NCI-H1105 (cell line): Measurements from ENCODE around the gene RGL1.

ENCODE experiments used
- DNase-seq: peaks from one replicate; lab custom pipeline; 2025; lab: John Stamatoyannopoulos, UW

Gene RGL1

GRCh38 chr1:183821889-183822611 is 17.1 kb downstream of the RGL1 start:
- DNase-seq, result no peak

- DNase-seq, result no peak
These were observed 19.4 kb downstream of the RGL1 start for GRCh38 chr1:183824291-183824690.

GRCh38 chr1:183827801-183828200 is 22.9 kb downstream of the RGL1 start:
- no peak for DNase-seq

DNA sequence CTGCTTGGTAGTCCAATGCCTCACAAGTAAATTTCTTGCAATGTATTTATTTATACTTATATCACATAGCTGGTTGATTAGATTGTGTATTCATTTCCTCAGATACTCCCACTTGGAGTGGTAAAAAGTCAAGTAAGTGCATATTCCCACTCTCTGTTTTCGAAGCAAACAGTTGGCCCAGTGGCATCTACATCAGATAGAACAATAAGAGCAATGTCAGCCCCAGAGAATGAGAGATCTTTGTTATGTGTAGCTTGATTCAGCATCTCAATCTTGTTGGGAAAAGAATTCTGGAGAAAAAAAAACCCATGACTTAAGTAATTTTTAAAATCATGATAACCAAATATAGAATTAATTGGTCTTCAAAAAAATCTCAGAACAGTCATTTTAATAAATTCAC is 25.5 kb downstream of the RGL1 start:
- no peak for DNase-seq

GRCh38 chr1:183831311-183831710 is 26.4 kb downstream of the RGL1 start:
- no peak for DNase-seq

DNA sequence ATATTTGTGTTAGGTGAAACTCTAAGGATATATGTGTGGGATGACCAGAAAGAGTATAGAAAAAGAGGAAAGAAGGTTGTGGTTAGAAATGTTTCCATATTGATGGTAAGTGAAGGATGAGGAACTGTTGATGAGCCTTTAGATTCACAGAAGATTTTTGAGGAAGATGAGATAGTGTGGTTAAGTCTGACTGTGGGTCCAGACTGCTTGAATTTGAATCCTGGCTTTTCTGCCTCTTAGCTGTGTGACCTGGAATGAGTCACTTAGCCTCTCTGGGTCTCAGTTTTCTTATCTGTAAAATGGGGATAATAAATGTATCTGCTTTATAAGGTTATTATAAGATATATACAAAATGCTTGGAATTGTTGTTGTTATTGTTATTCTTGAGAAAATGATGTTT is 27.5 kb downstream of the RGL1 start:
- DNase-seq, result no peak

DNA sequence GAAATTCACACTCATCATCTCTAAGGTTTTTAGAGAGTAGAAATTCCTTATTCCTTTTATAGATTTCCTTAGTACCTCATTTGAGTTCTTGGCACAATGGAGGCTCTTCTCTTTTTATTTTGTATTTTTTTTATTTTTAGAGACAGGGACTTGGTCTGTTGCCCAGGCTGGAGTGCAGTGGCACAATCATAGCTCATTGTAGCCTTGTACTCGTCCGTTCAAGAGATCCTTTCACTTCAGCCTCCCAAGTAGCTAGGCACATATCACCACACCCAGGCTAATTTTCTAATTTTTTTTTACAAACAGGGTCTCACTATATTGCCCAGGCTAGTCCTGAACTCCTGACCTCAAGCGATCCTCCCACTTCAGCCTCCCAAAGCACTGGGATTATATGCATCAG is 29.6 kb downstream of the RGL1 start:
- DNase-seq, result no peak

- no peak for DNase-seq
These were observed 31.7 kb downstream of the RGL1 start for GRCh38 chr1:183836598-183836997.

DNA sequence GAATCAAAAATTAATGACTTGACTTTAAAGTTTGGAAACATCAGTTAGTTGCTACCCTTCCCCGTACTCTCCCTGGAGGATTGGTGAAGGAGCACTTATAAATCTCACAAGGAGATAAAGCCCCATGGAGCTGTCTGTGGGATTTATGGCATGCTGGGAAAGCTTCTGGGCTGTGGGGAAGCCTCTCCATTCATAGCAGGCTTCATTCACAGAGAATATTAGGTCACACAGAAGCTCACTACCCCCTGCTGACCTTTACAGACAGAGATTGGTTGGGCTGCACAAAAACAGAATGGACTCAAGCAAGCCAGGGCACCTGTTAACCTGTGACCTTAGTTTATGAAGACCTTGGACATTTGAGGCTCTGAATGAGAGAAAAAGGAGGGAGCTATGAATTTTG is 32.1 kb downstream of the RGL1 start:
- no peak for DNase-seq

DNA sequence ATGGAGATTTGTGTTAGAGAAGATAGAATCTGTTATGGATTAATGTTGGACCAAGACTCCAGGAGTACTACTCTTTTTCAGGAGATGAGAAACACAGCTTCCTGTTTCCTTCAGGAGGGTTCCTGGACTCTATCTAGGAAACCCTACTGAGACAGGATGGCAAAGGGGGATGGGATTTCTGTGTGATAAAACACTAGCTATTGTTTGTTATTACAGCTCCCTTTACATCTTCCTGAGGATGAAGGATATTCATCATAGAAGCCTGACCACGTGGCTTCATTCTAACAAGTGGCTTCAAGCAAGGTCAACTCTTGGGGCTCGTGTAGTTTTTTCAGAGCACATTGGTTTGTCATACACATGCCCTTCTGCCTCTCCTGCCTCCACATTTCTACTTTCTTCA is 33.3 kb downstream of the RGL1 start:
- DNase-seq, result no peak

DNA sequence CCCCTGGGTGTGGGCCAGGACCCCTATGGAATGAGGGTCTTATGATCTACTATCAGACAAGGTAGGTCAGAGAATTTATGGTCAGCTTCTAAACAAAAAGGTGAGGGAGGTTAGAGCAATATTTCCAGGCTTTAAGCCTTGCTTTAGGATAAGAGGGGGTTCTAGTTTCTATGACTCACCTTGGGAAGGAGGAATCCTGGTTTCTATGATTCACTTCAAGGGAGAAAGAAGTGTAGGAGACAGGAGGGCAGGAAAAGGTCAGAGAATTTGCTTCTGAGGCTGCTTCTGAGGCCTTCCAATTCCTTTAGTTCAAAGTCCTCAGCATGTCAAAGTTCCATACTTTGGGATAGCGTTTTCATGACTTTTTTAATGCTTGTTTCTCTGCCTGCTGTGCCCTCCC is 35.2 kb downstream of the RGL1 start:
- no peak for DNase-seq

- DNase-seq, result no peak
These were observed 36.6 kb downstream of the RGL1 start for GRCh38 chr1:183841550-183841949.

DNA sequence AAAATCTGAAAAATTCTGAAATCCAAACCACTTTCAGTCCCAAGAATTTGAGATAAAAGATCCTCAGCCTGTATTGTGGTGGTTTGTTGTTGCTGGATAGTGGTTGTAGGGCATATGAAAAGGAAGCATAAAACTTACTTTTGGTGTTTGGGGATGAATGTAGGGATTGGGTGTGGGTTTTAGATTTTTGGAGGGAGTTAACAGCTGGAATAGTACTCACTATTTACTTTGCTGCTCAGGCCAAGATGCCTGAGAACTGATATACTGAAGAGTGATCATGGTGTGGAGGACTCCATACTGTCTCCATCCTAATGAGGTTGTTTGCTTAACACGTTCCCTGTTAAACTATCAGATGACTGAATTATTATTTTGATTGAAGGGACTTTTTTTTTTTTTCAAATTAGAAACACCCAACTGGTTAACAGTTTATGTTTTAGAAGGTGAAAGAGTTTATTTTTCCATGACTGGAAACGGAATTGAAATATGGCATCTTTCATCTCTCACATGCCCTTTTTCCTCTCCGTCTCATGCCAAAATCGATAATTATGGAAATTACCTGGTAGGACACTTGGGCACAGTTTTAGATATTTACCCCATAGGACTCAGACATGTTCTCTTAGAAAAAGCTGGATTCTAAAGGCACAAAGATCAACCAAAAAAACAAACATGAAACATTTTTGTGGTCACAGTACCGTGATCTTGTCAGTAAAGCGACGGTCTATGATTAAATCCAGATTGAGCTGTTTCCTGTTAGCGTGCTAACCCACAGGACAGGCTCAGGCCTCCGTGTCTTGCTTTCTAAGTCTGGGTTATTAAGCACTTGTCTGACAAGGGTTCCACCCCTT is 37.3 kb downstream of the RGL1 start:
- peak; percentile 7 for DNase-seq

DNA sequence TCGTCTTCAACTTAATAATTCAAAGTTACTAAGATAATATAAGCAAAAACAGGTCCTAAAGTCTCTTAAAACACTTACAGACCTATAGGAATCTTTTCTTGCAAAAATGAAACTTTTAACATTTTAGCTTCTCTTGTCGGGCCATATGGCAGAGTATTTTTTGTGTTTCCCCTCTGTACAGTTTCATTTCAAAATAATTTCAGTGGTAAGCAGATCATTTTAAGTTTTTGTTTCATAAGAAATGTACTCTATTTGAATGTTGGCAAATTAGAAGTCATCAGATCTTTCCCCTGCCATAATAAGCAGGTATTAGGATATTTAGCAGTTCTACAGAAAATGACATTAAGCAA is 37.9 kb downstream of the RGL1 start:
- DNase-seq, result no peak

DNA sequence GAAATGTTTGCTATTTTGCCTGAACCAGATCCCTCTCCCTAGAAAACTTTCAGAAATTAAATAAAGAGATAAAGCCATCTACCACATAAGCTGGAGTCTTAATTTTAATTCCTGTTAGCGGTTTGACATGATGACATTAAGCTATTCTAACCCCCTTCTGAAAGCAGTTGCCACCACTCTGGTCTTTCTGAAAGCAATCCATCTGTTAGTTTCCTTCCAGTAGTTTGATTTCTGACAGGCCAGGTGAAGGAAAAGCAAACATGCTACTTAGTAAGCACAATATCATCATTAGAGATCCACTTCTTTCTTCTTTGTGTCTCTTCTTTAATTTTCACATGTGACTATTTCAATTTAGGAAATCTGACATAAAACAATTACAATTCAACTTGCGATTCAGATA is 39.9 kb downstream of the RGL1 start:
- DNase-seq, result no peak

DNA sequence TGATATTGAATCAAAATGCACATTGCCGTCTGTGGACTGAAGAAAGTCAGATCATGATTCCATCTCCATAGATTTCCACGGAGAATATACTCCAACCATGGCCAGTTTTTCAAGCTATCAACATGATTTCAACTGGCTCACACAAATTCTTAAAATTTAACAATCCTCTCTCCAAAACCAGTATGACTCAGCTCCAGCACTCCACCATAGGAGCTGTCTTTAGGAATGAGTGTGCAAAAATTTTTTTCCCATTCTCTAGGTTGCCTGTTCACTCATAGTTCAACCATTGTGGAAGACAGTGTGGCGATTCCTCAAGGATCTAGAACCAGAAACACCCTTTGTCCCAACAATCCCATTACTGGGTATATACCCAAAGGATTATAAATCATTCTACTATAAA is 40.8 kb downstream of the RGL1 start:
- no peak for DNase-seq

- no peak for DNase-seq
These were observed 42.7 kb downstream of the RGL1 start for GRCh38 chr1:183847641-183848040.

GRCh38 chr1:183850852-183851251 is 45.9 kb downstream of the RGL1 start:
- no peak for DNase-seq

GRCh38 chr1:183859119-183859518 is 54.2 kb downstream of the RGL1 start:
- DNase-seq, result no peak

- no peak for DNase-seq
These were observed 54.9 kb downstream of the RGL1 start for GRCh38 chr1:183859831-183860230.

DNA sequence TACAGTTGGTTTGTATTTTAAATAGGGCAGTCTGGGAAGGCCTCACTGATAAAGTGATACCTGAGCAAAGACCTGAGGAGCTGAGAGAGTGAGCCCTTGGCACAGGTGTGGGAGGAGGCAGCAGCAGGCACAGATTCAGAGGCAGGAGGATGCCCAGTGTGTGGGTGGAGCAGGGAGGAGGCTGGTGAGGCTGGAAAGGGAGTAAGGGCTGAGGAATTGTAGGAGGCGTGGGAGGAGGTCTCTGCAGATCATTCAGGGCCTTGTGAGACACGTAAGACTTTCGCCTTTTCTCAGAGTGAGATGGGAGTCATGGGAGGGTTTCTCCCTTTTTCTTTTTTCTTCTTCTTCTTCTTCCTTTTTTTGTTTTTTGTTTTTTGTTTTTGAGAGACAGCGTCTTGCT is 58.0 kb downstream of the RGL1 start:
- no peak for DNase-seq

GRCh38 chr1:183863852-183864251 is 58.9 kb downstream of the RGL1 start:
- no peak for DNase-seq

DNA sequence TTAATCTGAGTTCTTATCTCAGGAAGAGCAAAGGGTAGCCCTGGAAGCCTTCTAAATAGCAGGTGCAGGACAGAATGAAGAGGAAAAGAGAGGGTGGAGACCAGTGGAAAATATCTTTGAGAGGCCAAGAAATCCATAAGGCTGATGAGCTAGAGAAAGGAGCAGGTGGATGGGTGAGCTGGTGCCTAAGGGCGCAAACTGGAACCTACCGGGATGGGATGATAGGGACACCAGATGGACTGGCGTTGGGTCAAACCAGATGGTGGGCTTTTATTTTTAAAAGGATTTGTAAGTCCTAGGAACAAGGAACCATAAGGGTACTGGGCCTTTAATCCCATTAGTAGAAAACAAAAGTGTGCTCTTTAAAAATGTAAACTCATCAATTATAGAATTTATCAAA is 59.7 kb downstream of the RGL1 start:
- DNase-seq, result no peak

GRCh38 chr1:183869230-183869629 is 64.3 kb downstream of the RGL1 start:
- DNase-seq, result no peak
